Kidney (tissue), 14 donors: Measurements from ENCODE around the gene PODXL2. TPM values are rescaled to one million over a fixed set of nuclear protein-coding genes. Genes with fewer than 3 reads are reported as not detected.
A peak's percentile ranks its signal among the peaks of the same experiment; 100 is the strongest.
"Not testable (repeated sequence)": the region's sequence is repeated elsewhere in the genome, so short reads cannot be mapped to it uniquely, and the experiment has no call there.

Experiments used
- DNase-seq, 5 donors: peaks; one replicate each; pipeline ENCODE4 v3.0.0-alpha.2; 2013 to 2020
- FAIRE-seq: peaks from 2 replicates; lab custom pipeline; 2012; peaks lifted over from hg19 to GRCh38; lab: Jason Lieb, UNC
- H3K27ac ChIP-seq, 2 donors: one replicate each; pipeline ENCODE4 v1.7.0; 2013; ENCODE audit warnings: low read depth in 2 of 2, low read length in 2 of 2, inconsistent platforms in 1 of 2
- H3K27me3 ChIP-seq: one replicate; pipeline ENCODE4 v1.7.1; 2013; ENCODE audit warnings: low read length, inconsistent platforms; ENCODE audit not compliant: control insufficient read depth, insufficient read depth
- H3K36me3 ChIP-seq, 3 donors: one replicate each; pipeline versions ENCODE4 v1.7.0 to v1.7.1; 2013; ENCODE audit warnings: low read length in 3 of 3, control low read depth in 1 of 3, inconsistent platforms in 1 of 3; ENCODE audit not compliant: insufficient read depth in 3 of 3, control insufficient read depth in 2 of 3
- H3K4me1 ChIP-seq, 3 donors: one replicate each; pipeline versions ENCODE4 v1.7.0 to v1.7.1; 2013; ENCODE audit warnings: low read length in 3 of 3, inconsistent platforms in 1 of 3, low read depth in 1 of 3; ENCODE audit not compliant: control insufficient read depth in 2 of 3, insufficient read depth in 2 of 3
- H3K4me3 ChIP-seq, 3 donors: one replicate each; pipeline versions ENCODE4 v1.7.0 to v1.8.1; 2013; ENCODE audit warnings: low read length in 3 of 3, control low read depth in 1 of 3, inconsistent platforms in 1 of 3
- H3K9ac ChIP-seq, 3 donors: one replicate each; pipeline versions ENCODE4 v1.7.0 to v1.7.1; 2013; ENCODE audit warnings: low read length in 3 of 3, control low read depth in 1 of 3, inconsistent platforms in 1 of 3
- H3K9me3 ChIP-seq, 3 donors: one replicate each; pipeline versions ENCODE4 v1.7.0 to v1.7.1; 2013; ENCODE audit warnings: low read length in 3 of 3, control low read depth in 1 of 3, inconsistent platforms in 1 of 3; ENCODE audit not compliant: control insufficient read depth in 2 of 3, insufficient read depth in 1 of 3
- CTCF ChIP-seq: IDR thresholded peaks from 3 replicates; pipeline ENCODE4 v1.5.1; 2012; ENCODE audit warnings: mild to moderate bottlenecking, moderate library complexity, borderline replicate concordance; ENCODE audit not compliant: insufficient read depth; ENCODE audit errors: extremely low read depth
- intact Hi-C: fragments of 100-400 bp; cut with DNase I; formaldehyde crosslinking; loops from one replicate; pipeline ENCODE4 v1.11.1; 2022
- polyA plus RNA-seq: library from polyadenylated mRNA; stranded (reverse); fragments of 350-450 nt; fragmentation: Illumina TruSeq; extraction: RNeasy Lipid Tissue Mini Kit (QIAGEN cat#74804); gene quantifications from one replicate; pipeline ENCODE4 v1.2.3, GENCODE V29; 2014; ENCODE audit warnings: low read depth, low replicate concordance; ENCODE audit not compliant: insufficient read depth
- total RNA-seq: library from RNA; stranded (reverse); fragmentation: NEBNext Ultra II Directional; extraction: Animal tissue kit (Norgen Biotek cat#: 25700); gene quantifications from one replicate; pipeline ENCODE4 v1.2.1, GENCODE V29; 2021
- donor health status: control.
- donor health status: control.
- donor health status: control.
- donor health status: control.
- donor health status: control.
- donor health status: DM: yes; HTN: yes; CAD: no.
- donor health status: Normal renal cell carcinoma (clear cell type).

PODXL2 gene
- total and polyA plus RNA-seq, 2 donors from 2014 or later = 7.4 to 10.5 TPM

- TF ChIP-seq CTCF = no peak
- H3K9ac ChIP-seq = no peak overlapping the region
- no peaks in the 10 kb centered on the region for H3K36me3 ChIP-seq
- H3K9me3 ChIP-seq = no peaks in the 10 kb centered on the region
- H3K4me1 ChIP-seq = no peaks in the 10 kb centered on the region
- intact Hi-C loops = no loop called here
- no peaks in the 10 kb centered on the region for H3K27me3 ChIP-seq
- H3K4me3 ChIP-seq = no peak overlapping the region
- FAIRE-seq (no peak), DNase-seq (peak in 2 of 5 donors; percentile 35 to 69)
- H3K27ac ChIP-seq = no peak overlapping the region
These were observed 51.2 kb downstream of the PODXL2 start for GRCh38 chr3:127680146-127680661.

DNA sequence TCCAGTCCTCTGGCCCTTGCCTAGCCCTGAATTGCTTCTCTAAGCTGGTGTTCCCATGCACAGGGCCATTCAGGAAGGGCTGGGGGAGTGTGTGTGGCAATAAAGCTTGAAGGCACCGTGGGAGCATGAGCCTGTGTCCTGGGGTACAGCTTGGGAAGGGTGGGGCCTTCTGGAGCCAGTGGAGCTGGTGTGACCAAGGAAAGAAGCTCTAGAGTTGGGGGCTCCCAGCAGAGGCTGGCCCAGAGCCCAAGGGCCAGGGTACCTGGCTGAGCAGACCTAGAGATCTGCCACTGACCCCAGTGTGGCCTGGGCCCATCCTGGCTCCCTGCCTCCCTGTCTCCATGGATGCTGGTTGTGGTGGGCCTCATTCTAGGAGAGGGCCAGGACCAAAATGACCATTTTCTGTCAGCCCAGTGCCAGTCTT, 51.8 kb downstream of the PODXL2 start:
- intact Hi-C loops = no loop called here
- no peak for FAIRE-seq
- TF ChIP-seq CTCF = no peak

DNA sequence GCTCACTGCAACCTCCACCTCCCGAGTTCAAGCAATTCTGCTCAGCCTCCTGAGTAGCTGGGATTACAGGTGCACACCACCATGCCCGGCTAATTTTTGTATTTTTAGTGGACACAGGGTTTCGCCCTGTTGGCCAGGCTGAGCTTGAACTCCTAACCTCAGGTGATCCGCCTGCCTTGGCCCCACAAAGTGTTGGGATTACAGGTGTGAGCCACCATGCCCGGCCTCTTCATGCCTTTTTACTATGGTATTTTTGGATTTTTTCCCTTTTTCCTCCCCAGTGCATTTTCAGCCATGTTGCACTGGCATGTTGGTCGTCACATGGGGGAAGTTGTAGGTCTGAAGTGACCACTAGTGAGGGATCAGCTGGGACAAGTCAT, 53.2 kb downstream of the PODXL2 start:
- H3K27ac ChIP-seq, H3K36me3 ChIP-seq, H3K27me3 ChIP-seq, H3K9me3 ChIP-seq, H3K9ac ChIP-seq, H3K4me1 ChIP-seq, intact Hi-C loops, H3K4me3 ChIP-seq, FAIRE-seq: not testable (repeated sequence)
- DNase-seq = peak in 1 of 5 donors; percentile 37

More for the DNA sequence above, 51.8 kb downstream of the PODXL2 start:
- H3K9ac ChIP-seq = no peak overlapping the region
- H3K9me3 ChIP-seq = no peaks in the 10 kb centered on the region
- DNase-seq = peak in 3 of 5 donors; percentile 6 to 64 (median 26)
- no peaks in the 10 kb centered on the region for H3K36me3 ChIP-seq
- H3K4me3 ChIP-seq = no peak overlapping the region
- H3K27ac ChIP-seq = no peak overlapping the region
- H3K4me1 ChIP-seq = no peaks in the 10 kb centered on the region
- H3K27me3 ChIP-seq = no peaks in the 10 kb centered on the region

DNA sequence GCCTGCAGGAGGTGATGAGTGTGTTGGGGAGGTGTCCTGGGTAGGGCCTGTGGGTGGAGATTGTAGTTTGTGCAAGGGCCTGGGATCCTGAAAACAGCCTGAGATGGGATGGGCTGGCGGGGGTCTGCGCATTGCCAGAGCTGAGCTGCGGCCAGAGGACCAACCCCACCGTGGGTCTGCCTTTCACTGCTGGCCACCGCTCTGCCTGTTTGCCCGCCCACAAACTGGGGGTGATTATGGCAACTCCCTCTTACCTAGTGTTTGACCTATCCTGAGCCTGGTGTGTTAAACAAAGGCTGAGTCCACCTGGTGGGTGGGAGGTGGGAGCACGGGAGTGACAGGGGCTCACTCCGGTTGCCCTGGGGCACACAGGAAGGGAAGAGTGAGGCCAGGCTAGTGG, 53.6 kb downstream of the PODXL2 start:
- H3K9ac ChIP-seq = no peak overlapping the region
- H3K9me3 ChIP-seq = no peaks in the 10 kb centered on the region
- intact Hi-C loops = no loop called here
- H3K27me3 ChIP-seq = no peaks in the 10 kb centered on the region
- FAIRE-seq = no peak
- no peak overlapping the region for H3K27ac ChIP-seq
- no peak overlapping the region for H3K4me3 ChIP-seq
- peak in 2 of 5 donors; percentile 40 to 58 for DNase-seq
- TF ChIP-seq CTCF = no peak
- no peaks in the 10 kb centered on the region for H3K36me3 ChIP-seq
- no peaks in the 10 kb centered on the region for H3K4me1 ChIP-seq
